SK-N-DZ (cell line): Measurements from ENCODE around the gene GLRA2. TPM values are rescaled to one million over a fixed set of nuclear protein-coding genes. Genes with fewer than 3 reads are reported as not detected.

Experiments
- DNase-seq: peaks from one replicate; pipeline ENCODE4 v3.0.0-alpha.2; 2015; ENCODE audit warnings: low spot score
- polyA plus RNA-seq, 2 experiments: library from polyadenylated mRNA; depleted of rRNA; stranded (reverse); fragments of >200 nt; gene quantifications; 2 replicates each; pipeline ENCODE4 v1.2.3, GENCODE V29; 2014

GLRA2 gene
- not detected in 2 replicates for polyA plus RNA-seq (2014; cell fraction: cytosol; rRNA removed)
- polyA plus RNA-seq (2014; cell fraction: nucleus; rRNA removed), result not detected in 2 replicates

DNA sequence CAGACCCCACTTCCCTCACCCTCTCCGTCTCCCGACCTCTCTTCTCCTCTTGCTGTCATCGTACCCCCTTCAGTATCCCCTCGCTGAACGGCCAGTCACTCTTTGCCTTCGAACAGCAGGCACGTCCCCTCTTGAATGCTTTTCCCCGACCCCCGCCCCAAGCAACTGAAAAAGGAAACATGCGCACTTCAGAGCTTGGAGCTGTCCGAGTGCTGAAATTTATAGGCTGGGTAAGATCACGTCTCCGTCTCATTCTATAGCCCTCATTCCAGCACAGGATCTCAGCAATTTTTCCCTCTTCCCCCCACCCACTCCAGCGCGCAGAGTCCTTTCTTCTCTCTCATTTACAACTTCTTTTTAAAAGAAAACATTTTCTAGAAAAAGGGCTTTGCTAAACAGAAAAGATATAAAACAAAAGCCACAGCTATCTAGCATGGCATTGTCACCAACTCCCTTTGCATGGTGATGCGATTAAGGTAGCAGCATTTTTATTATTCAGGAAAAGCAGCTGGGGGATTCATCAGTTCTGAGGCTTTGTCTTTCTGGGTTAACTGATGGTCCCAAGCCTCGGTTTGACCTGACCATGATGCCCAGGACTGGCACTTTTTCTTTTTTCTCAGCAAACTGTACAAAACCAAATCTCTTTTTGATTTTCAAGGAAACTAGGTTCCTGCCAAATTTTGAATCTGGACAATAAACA, at the start of gene GLRA2:
Gene GLRA2 (plus strand): TSS at position 247 of the 700 bp plus-strand sequence. CDS start 522 bp downstream, outside the sequence.
- DNase-seq, result peak; percentile 1

DNA sequence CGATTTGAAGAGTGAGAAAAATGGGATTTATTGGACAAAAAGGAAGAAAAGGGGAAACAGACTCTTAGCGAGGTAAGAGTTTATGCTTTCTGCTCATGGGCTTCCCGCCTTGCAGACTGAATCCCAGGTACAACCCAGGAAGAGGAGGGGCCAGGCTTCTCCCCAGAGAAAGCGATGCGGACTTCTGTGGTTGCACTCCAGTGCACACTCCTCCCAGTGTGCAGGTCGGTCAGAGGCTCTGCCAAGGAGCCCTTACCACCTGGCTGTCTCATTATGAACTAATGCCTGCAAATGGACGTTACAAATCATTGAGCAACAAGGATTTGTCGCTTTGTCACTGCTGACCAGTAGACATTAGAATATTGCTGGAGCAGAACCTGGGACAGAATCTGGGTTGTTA, 39.9 kb upstream of the GLRA2 start:
- DNase-seq, result no peak

DNA sequence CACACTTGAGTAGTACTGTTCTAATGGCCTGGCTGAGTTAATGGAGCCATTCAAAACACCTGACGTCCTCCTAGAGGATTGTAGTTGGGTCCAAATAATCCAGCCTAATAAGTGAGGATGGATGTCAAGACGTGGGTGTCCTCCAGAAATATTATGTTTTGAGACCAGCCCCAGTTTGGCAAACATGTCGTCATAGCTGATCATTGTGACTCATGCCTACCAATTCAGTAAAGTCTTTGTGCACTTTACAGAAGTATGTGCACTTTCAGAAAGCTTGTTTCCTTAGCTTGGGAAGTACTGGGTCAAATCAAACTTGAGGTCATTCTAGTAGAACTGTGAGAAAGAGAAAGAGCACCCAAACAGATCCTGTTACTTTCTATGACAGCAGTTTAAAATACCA, 37.6 kb upstream of the GLRA2 start:
- DNase-seq, result no peak

DNA sequence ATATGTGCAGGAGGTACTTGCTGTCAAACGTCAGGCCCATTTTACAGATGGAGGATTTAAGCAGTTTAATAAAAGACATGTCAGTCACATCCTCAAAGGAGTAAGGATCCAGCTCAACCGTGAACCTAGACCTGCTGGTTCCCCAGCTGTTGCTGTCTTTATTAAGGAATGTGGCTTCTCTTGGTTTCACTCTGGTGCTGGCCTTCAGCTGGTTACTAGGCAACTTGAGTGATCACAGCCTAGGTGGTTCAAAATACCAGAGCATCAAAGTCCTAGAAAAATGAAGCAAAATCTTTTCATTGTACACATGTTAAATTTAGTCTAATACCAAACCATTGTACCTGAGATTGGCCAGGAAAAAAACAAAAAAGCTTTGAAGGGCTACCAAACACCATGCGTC, 32.7 kb upstream of the GLRA2 start:
- DNase-seq, result no peak

DNA sequence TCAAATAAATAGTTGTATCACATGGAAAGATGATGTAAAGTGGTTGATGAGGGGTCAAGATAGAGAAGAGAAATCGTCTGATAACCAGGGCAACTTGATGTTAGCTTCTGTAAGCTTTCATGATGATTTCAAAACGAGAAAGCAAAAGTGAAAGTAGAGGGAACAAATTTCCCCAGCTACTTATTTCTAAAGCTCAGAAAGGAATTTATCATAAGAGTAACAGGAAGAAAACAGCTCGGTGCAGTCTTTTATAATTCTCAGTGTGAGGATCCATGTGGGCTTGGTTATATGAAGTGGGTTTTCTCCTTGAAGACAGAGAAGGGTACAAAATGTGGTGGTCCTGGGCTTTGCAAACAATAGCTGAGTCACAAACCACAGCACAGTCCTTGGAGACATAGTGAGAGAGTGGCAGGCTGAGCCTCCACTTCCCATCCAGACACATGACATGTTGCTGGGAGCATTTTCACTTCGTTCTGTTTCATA, 32.1 kb upstream of the GLRA2 start:
- DNase-seq, result no peak

DNA sequence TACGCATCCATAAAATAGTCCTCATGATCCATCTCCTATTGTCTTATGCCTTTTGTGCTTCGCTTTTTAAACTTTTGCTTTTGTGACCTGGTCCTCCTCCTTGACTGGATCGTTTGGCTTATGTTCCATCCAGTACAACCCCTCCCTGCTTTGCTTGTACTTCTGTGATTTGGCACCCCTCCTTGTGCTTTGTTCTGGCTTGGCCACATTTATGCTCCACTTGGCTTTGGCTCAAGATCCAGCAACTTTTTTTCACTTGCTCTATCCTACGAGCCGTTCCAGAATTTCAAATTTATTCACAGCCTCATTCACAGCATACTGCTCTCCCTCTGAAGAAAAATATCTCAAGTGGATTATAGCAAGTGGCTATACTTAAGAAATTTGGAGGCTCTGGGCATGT, 28.0 kb upstream of the GLRA2 start:
- no peak for DNase-seq

GRCh38 chrX:14504960-14505538, 24.3 kb upstream of the GLRA2 start:
- DNase-seq, result no peak

DNA sequence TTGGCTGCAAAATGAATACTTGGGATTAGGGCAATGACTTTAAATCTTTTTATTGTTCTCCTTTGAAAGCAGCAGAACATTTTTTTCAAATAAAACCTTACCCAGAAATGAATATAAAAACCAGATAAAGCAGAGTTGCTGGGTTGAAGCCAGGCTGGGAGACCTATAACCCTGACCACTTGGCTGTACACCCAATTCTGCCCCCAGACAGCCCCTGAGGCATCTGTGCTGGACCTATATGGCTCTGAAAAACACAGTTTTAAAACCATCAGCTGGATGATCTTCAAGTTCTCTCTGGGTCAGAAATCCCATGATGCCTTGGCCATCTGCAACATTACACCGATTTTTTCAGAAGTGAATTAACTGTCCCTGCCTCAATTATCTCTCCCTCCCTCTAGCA, 23.7 kb upstream of the GLRA2 start:
- DNase-seq, result no peak

- no peak for DNase-seq
These were observed 22.5 kb upstream of the GLRA2 start for GRCh38 chrX:14506866-14507265.

DNA sequence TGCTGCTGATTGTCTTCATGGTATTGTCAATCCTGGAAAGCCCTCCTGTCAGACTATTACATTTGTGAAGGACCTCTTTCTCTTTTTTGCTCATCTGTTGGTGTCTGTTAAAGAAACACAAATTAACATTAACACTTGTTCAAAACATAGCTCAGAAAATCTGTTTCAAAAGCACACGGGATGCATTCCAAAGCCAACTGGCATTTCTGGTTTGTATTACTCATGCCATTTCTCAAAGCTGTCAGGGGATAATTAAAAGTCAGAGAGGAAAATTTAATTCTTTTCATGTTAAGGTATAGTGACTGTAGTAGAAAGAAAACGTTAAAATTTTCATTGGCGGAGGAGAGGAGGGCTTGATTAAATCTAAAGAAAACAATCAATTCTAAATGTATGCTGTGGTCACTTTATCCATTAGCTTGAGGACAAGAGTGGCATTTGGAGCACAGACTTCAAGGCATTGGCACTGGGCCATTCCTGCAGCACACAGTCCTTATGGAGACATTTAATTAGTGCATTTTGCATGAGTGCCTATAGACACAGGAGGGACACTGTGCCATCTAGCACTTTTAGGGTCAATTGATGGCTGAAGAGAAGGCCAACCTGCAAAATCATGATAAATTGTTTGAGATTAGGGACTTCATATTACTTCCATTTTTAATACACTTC, 21.2 kb upstream of the GLRA2 start:
- peak; percentile 25 for DNase-seq

- no peak for DNase-seq
These were observed 19.8 kb upstream of the GLRA2 start for GRCh38 chrX:14509325-14510057.

DNA sequence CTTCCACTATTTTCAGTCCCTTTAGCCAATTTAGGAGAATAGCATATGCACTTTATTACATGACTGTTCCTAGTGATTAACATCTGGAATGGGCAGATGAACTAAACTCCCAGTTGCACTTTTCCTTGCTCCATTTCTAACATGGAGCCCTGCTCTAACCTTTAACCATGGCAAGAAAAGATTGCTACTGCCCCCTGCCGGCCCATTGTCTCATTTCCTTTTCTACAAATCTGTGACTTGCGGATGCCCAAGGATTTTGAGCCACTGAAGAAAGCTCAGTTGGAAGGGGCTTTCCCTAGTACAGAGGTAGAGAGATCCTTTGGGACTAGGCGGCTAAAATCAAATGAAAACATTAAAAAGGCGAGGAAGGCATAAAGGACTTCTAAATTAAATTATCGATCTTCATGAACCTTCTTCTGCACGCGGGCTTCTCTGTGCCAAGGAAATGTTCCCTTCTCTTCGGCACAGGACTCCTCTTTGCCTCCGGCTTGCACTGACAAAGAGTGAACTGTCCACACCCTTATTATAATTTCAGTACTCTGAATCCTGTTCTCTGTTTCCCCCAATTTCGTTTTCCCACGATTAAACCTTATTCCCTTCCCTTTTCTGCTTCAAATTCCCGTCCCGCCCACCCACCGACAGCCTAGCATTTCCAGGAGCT, 577 bp upstream of the GLRA2 start:
- DNase-seq, result peak; percentile 50

DNA sequence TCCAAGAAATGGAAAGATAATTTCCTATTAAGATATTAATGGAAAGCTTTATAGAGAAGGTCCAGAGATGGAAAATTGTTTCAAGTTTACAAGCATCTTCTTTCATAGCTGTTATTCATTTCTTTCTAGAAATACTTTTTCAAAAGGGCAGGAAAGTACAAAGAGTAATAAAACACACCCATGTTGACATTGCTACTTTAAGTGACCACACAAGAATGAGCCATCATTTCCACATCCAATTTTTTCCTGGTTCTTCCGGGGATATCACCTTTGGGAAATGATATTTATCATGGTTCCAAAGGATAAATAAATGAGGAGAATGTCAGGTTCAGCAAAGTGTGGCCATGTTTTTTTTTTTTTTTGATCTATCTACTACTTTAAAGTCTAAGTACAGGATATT, 4.5 kb downstream of the GLRA2 start:
- DNase-seq, result no peak

DNA sequence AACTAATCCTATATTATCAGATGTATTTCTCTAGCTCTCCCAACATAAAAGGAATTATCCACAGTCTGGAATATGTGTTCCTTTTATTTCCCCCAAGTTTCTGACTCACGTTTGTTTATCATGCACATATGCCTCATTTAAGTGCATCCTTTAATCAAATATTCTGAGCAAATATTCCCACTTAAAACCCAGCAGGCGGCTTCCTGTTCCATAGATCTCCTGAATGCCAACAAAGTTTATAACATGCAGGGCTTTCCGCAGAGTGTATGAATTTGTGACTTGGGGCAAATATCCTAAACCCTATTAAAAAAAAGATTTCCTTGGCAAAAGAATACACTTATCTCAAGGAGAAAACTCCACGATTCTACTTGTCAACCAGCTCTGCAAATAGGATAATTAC, 16.9 kb downstream of the GLRA2 start:
- no peak for DNase-seq

DNA sequence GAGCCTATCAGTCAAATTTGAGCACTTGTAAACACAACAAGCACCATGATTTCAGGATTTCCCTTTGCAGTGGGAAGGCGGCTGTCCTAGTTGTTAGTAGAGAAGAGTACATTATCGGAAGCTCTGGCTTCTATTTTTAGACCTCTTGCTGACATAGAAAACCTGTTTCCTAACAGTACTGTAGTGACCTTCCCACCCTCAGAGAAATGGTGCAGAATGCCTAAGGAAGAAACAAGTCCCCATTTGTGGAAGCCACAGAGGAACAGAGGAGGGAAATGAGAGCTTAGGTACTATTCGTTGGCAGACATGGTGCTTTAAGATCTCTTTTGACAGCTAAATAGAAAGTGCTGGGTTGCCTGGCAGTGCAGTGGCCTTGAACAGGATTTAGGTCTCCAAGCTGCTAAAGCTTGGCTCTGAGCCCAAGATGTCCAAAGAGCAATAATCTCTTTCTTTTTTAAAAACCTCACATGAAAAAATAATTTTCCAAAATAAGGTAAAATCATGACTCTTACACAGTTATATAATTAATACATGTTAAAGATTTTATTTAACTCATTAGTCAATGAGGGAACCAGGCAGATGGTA, 24.9 kb downstream of the GLRA2 start:
- no peak for DNase-seq

- no peak for DNase-seq
These were observed 34.7 kb downstream of the GLRA2 start for GRCh38 chrX:14564058-14564457.

- DNase-seq, result no peak
These were observed 43.8 kb downstream of the GLRA2 start for GRCh38 chrX:14573161-14573560.

DNA sequence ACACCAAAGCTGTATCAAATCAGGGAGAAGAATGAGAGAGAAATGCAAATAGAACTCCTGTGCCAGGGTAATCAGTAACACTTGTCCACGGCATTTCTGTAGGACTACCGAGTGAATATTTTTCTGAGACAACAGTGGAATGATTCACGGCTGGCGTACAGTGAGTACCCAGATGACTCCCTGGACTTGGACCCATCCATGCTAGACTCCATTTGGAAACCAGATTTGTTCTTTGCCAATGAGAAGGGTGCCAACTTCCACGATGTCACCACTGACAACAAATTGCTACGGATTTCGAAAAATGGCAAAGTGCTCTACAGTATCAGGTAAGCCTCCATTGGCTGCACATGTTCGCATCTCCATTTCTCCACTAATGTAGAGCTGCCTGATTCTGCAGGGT, 51.7 kb downstream of the GLRA2 start:
- no peak for DNase-seq

DNA sequence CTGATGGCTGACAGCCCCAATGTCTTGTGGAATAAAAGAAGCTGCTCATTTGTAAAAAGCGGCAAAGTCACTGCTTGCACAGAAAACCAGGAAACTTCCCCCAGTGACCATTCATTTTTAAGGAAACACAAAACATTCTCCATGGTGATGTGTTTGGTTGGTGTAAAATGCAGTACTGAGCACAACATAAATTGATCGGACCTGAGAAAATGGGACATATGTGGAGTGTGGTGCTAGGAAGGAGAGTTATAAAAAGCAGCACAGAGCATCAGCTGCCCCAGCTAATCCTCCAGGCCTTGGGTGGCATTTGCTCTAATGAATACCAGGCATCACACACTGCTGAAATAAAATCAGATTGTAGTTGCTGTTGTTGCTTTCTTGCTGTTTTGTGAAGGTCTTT, 55.2 kb downstream of the GLRA2 start:
- no peak for DNase-seq

- DNase-seq, result no peak
These were observed 60.9 kb downstream of the GLRA2 start for GRCh38 chrX:14590216-14590615.
